DND-41 (cell line): ENCODE results near the gene TK2.

Source experiments
- ATAC-seq: fragments of 200-7000 bp; cut with Tn5 transposase; 3 replicates; pipeline ENCODE4 v1.9.1; 2021; ENCODE audit warnings: low read depth; ENCODE audit not compliant: insufficient read depth
- DNase-seq: peaks from one replicate; pipeline ENCODE4 v3.0.0-alpha.2; 2020
- H2AFZ ChIP-seq: 2 replicates; pipeline ENCODE4 v1.6.0; 2012; ENCODE audit warnings: low read depth, low read length
- H3K27ac ChIP-seq: 2 replicates; pipeline ENCODE4 v1.5.1; 2012; ENCODE audit warnings: low read length, inconsistent platforms
- H3K27me3 ChIP-seq: fragments of 200-600 bp; sonication (generic); 2 replicates; pipeline ENCODE4 v1.6.0; 2012; ENCODE audit warnings: low read length, mild to moderate bottlenecking, inconsistent platforms; ENCODE audit not compliant: insufficient read depth, poor library complexity
- H3K36me3 ChIP-seq: 2 replicates; pipeline ENCODE4 v1.5.1; 2012; ENCODE audit warnings: low read length, inconsistent platforms; ENCODE audit not compliant: insufficient read depth
- H3K4me1 ChIP-seq: 2 replicates; pipeline ENCODE4 v1.5.1; 2012; ENCODE audit warnings: mild to moderate bottlenecking, low read length; ENCODE audit not compliant: insufficient read depth
- H3K4me2 ChIP-seq: 2 replicates; pipeline ENCODE4 v1.6.0; 2012; ENCODE audit warnings: mild to moderate bottlenecking, moderate library complexity, low read length, inconsistent platforms; ENCODE audit not compliant: insufficient read depth
- H3K4me3 ChIP-seq, 2 experiments: fragments of 200-600 bp in 1 of 2; shearing (Covaris generic) in 1 of 2; 2 replicates each; pipeline ENCODE4 v1.5.1; 2012 to 2016; ENCODE audit warnings: inconsistent platforms in 2 of 2, low read length in 2 of 2, mild to moderate bottlenecking in 2 of 2, low read depth in 1 of 2, moderate library complexity in 1 of 2
- H3K79me2 ChIP-seq: 2 replicates; pipeline ENCODE4 v1.6.0; 2012; ENCODE audit warnings: low read length, inconsistent platforms; ENCODE audit not compliant: insufficient read depth
- H3K9ac ChIP-seq: 2 replicates; pipeline ENCODE4 v1.6.0; 2012; ENCODE audit warnings: low read depth, mild to moderate bottlenecking, inconsistent platforms, low read length, moderate library complexity
- H3K9me3 ChIP-seq: 2 replicates; pipeline ENCODE4 v1.5.1; 2012; ENCODE audit warnings: low read length, moderate library complexity, mild to moderate bottlenecking, inconsistent platforms; ENCODE audit not compliant: insufficient read depth, severe bottlenecking
- H4K20me1 ChIP-seq: 2 replicates; pipeline ENCODE4 v1.6.0; 2012; ENCODE audit warnings: low read length; ENCODE audit not compliant: insufficient read depth
- CTCF ChIP-seq: IDR thresholded peaks from 2 replicates; pipeline ENCODE4 v1.5.1; 2012; ENCODE audit warnings: borderline replicate concordance, low read length, moderate library complexity, mild to moderate bottlenecking; ENCODE audit not compliant: poor library complexity, severe bottlenecking; ENCODE audit errors: extremely low read depth
- EZH2 ChIP-seq: IDR thresholded peaks from 3 replicates; pipeline ENCODE4 v1.6.1; 2012; ENCODE audit warnings: borderline replicate concordance, low read depth, mild to moderate bottlenecking, moderate library complexity, low read length, inconsistent platforms; ENCODE audit not compliant: severe bottlenecking

Gene TK2

GRCh38 chr16:66510711-66511601 lies 39.0 kb downstream of the TK2 start:
- H3K9ac ChIP-seq: no peak overlapping the region
- peaks cover 7% of the 10 kb centered on the region for H3K4me1 ChIP-seq
- H3K9me3 ChIP-seq: no peaks in the 10 kb centered on the region
- H3K79me2 ChIP-seq: no peaks in the 10 kb centered on the region
- no peak overlapping the region for H3K4me3 ChIP-seq
- no peaks in the 10 kb centered on the region for H3K27me3 ChIP-seq
- H3K27ac ChIP-seq: no peak overlapping the region
- no peak for DNase-seq
- H3K36me3 ChIP-seq: peaks cover 11% of the 10 kb centered on the region
- no peak for TF ChIP-seq CTCF
- TF ChIP-seq EZH2: no peak
- no peaks in the 10 kb centered on the region for H4K20me1 ChIP-seq
- H3K4me2 ChIP-seq: no peak overlapping the region
- ATAC-seq: no peak
- H2AFZ ChIP-seq: no peak overlapping the region

- ATAC-seq: no peak
- H3K4me2 ChIP-seq: no peak overlapping the region
- TF ChIP-seq EZH2: no peak
- no peak for TF ChIP-seq CTCF
These were observed 39.6 kb downstream of the TK2 start for GRCh38 chr16:66510298-66510697.

GRCh38 chr16:66509576-66509975 lies 40.3 kb downstream of the TK2 start:
- Histone ChIP-seq H3K9ac (no peak overlapping the region), H3K9me3 (no peaks in the 10 kb centered on the region), H2AFZ (no peak overlapping the region), H3K4me3 (no peak overlapping the region), H3K4me1 (no peaks in the 10 kb centered on the region), H4K20me1 (no peaks in the 10 kb centered on the region), H3K27me3 (no peaks in the 10 kb centered on the region), H3K36me3 (peaks cover 3% of the 10 kb centered on the region; the same call in 1 of the 2 replicates), H3K79me2 (no peaks in the 10 kb centered on the region), H3K4me2 (no peak overlapping the region), H3K27ac (no peak overlapping the region)
- TF ChIP-seq EZH2 (no peak), CTCF (no peak)
- DNase-seq: no peak
- no peak for ATAC-seq

More at GRCh38 chr16:66510298-66510697, 39.6 kb downstream of the TK2 start:
- no peak overlapping the region for H3K27ac ChIP-seq
- no peak overlapping the region for H2AFZ ChIP-seq
- H3K9me3 ChIP-seq: no peaks in the 10 kb centered on the region
- 0 out of 2 replicates have a peak, but pooled peaks cover under 1% of the 10 kb centered on the region for H3K4me1 ChIP-seq
- H3K79me2 ChIP-seq: no peaks in the 10 kb centered on the region
- H3K4me3 ChIP-seq: no peak overlapping the region
- peaks cover 5% of the 10 kb centered on the region for H3K36me3 ChIP-seq
- no peaks in the 10 kb centered on the region for H3K27me3 ChIP-seq
- H4K20me1 ChIP-seq: no peaks in the 10 kb centered on the region
- no peak overlapping the region for H3K9ac ChIP-seq
- no peak for DNase-seq
